GM18499 (cell line): Measurements from ENCODE around the gene MECP2.
"Not testable (repeated sequence)": the region's sequence is repeated elsewhere in the genome, so short reads cannot be mapped to it uniquely, and the experiment has no call there.

ENCODE experiments used
- ATAC-seq: cut with Tn5 transposase; IDR thresholded peaks from one replicate; pipeline ENCODE4 v1.9.1; 2021; ENCODE audit warnings: moderate number of reproducible peaks; ENCODE audit not compliant: insufficient read depth, unreplicated experiment

Gene MECP2

DNA sequence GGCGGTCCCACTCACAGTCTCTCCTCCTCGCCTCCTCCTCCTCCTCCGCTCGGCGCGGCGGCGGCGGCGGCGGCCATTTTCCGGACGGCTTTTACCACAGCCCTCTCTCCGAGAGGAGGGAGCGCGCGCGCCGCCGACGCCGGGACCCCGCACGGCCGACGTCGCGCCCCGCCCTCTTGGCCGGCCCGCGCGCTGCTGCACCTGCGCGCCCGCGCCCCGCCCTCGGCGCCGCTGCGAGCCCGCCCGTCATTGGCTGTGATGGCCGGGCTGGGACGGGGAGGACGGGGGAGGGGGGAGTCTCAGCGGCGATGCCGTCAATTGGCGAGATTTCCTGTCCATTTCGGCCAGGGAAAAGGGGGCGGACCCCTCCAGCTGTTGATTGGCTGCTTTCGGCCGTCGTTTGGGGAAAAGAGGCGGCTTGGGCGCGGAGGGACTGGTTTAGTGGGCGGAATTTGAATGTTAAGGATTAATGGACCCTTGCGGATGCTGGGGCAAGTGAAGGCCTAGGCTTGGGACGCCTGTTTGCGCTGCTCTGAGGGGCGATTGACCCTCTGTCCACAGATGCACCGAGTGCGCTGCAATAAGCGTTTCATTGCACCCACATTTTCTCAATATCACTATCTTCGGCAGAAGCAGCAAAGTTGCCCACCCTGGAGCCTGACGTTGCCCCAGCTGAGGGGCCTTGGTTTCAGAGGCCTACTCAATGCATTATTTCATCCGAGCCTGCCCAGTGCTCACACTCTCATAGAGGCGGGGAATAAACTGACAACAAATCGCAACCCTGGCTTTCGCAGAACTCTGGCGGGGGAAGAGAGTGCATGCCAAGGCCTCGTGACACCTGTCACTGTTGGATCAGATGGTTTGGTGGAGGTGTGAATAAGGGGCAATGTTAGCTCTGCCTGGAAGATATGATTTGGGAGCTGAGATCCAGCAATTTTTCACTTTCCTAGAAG is at the start of gene MECP2:
TSS of gene MECP2 (minus strand) at position 129 of the 953 bp plus-strand sequence.
- ATAC-seq = no peak

DNA sequence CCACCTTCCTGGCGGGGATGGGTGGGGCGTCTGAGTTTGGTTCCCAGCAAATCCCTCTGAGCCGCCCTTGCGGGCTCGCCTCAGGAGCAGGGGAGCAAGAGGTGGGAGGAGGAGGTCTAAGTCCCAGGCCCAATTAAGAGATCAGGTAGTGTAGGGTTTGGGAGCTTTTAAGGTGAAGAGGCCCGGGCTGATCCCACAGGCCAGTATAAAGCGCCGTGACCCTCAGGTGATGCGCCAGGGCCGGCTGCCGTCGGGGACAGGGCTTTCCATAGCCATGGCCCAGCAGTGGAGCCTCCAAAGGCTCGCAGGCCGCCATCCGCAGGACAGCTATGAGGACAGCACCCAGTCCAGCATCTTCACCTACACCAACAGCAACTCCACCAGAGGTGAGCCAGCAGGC is 46.5 kb upstream of the MECP2 start, which contains the start of gene OPN1LW:
TSS of gene OPN1LW (plus strand) at position 234 of the 400 bp plus-strand sequence. CDS start at position 275, 41 bp downstream.
- ATAC-seq = not testable (repeated sequence)

DNA sequence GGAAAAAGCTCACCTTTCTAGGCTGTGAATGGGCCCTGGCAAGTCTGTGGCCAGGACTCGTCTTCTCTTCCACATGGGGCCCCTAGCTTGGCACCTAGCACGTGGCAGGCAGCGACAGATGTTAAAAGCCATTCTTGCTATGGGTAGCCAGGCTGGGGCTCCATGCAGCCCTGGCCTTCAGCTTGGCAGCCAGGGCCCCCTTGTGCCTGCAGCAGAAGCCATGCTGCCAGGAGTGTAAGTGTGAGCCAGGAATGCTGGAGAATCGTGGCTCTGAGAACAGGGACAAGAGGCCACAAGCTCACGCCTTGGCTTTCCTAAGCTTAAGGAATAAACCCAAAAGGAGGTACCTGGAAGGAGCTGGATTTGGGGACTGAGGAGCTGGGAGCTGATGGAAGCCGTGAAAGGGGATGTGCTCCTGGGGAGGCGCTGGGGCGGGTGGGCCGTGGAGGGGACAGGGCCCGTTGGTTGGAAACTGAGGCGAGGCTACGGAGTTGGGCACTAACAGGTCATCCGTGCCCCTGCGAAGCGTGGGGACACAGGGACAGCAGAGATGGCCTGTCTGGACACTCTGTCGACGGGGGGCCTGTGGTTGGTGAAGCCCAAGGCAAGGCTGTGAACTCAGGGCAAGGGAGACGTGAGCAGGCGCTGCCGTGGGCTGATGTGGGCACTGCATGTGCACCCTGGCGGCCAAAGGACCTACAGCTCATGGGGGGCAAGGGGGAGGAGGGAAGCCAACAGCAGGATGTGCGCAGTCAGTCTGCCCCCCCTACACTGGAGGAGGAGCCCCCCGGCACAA is 45.6 kb upstream of the MECP2 start:
- ATAC-seq = no peak

DNA sequence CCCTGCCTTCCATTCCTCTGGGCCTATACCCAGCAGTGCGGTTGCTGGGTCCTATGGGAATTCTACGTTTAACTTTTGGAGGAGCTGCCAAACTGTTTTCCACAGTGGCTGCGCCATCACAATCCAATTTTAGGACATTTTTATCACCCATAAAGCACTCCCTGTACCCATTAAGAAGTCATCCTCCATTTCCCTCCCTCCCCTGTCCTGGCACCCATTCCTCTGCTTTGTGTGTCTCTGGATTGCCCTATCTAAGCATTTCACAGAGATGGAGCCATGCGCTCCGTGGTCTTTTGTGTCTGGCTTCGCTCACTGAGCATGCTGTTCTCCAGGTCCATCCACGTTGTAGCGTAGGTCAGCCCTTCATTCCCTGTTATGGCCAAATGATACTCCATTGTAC is 44.9 kb upstream of the MECP2 start:
- ATAC-seq = no peak

DNA sequence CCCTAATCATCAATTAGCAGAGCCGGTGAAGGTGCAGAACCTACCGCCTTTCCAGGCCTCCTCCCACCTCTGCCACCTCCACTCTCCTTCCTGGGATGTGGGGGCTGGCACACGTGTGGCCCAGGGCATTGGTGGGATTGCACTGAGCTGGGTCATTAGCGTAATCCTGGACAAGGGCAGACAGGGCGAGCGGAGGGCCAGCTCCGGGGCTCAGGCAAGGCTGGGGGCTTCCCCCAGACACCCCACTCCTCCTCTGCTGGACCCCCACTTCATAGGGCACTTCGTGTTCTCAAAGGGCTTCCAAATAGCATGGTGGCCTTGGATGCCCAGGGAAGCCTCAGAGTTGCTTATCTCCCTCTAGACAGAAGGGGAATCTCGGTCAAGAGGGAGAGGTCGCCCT is 43.2 kb upstream of the MECP2 start:
- no peak for ATAC-seq

DNA sequence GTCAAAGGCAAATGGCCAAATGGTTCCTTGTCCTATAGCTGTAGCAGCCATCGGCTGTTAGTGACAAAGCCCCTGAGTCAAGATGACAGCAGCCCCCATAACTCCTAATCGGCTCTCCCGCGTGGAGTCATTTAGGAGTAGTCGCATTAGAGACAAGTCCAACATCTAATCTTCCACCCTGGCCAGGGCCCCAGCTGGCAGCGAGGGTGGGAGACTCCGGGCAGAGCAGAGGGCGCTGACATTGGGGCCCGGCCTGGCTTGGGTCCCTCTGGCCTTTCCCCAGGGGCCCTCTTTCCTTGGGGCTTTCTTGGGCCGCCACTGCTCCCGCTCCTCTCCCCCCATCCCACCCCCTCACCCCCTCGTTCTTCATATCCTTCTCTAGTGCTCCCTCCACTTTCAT is 42.7 kb upstream of the MECP2 start:
- no peak for ATAC-seq

- no peak for ATAC-seq
Measured at GRCh38 chrX:154138857-154139256, 41.3 kb upstream of the MECP2 start.

GRCh38 chrX:154136627-154137161 is 39.2 kb upstream of the MECP2 start:
- ATAC-seq = no peak

- ATAC-seq = no peak
Measured at GRCh38 chrX:154135458-154136229, 38.1 kb upstream of the MECP2 start.

GRCh38 chrX:154132366-154132765 is 34.8 kb upstream of the MECP2 start:
- ATAC-seq = no peak

DNA sequence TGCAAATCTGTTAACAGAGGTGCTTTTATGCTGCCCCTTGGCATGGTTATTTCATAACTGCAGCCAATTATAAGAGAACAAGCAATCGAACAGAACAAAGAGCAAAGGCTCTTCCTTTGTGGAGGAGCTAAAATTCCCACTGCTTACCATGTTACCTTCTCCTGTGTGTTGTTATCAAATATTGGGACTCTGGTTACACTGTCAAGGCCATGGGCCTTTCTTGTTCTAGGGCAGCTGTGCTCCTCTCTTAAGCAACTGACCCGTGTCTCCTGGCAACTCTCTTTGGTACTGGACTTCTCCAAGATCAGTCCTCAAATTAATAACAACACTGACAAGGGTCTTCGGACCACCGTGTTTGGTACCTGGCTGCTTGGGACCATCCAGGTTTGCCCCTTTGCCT is 34.4 kb upstream of the MECP2 start:
- ATAC-seq = no peak

GRCh38 chrX:154126101-154126500 is 28.6 kb upstream of the MECP2 start:
- ATAC-seq = no peak

DNA sequence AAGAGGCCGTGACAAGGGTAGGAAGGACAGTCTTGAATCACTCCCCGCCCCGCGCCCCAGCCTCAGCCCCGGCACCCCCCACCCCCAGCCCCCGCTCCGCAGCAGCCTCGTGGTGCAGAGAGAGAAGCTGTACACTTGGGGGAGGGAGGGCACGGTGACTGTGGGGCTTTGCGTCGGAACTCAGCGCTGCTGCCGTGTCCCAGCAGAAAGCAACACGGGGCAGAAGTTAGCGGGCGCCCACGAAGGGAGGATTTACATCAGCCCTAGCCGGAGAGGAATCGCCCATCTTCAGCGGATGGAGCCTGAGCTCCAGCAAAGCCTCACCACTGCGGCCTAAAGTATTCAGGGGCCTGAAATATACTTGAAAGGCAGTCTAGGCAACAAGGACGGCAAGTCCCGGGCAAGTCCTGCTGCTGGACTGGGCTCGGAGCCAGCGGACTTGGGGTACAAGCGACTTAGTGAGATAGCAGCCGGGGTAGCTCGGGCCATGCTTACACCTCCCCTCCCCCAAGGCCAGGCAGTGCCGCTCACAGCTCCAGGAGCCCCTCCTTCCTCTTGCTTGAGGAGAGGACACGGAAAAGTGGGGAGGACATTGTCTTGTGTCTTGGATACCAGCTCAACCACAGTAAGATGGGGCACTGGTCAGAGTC is 28.0 kb upstream of the MECP2 start:
- ATAC-seq = no peak

DNA sequence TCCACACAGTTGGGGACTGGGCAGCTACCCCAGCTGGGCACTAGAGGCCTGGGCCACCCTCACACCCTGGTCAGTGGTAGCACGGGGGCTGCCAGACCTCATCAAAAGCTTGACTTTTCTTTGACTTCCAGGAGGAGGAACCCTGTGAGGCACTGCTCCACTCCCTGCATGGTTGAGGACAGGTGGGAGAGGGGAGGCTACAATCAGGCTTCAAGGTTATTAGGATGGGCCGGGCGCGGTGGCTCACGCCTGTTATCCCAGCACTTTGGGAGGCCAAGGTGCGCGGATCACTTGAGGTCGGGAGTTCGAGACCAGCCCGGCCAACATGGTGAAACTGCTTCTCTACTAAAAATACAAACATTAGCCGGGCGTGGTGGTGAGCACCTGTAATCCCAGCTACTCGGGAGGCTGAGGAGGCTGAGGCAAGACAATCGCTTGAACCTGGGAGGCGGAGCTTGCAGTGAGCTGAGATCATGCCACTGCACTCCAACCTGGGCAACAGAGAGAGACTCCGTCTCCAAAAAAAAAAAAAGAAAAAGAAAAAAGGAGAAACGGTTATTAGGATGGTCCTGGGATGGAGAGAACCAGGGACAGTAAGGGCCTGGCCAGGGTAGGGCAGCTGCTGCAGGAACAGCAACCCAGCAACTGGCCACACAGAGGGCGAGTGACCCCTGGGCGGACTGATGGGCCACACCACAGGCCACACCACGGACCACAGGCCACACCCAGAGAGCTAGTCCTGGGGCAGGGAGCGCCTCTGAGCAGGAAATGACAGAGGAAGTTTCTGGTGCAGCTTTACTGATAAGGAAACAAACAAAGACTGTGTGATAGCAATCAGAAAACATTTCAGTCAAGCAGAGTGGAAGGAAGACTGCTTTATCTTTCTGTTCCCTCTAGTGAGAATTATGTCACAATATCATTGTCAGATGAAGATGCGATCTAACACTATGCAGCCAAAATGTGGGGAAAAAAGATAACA is 26.0 kb upstream of the MECP2 start:
- ATAC-seq = no peak

- ATAC-seq = no peak
Measured at GRCh38 chrX:154121961-154122360, 24.4 kb upstream of the MECP2 start.

GRCh38 chrX:154121207-154121606 is 23.7 kb upstream of the MECP2 start:
- no peak for ATAC-seq

DNA sequence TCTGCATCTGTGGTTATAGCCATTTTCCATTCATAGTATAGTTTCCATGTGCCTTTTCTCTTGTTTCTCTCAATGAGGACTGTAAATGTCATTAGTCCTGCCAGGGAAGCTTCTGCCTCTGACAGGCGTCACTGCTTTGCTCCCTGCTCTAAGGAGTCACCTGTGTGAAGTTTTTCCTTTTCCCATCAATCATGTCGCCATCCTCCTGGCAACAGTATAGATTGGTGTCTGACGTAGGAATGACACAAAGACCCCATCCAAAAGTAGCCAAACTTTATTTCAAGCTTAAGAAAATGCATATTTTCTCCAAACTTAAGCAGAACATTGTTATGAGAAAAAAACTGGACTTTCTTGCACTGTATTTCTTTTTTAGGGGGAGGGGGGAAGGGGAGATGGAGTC is 23.1 kb upstream of the MECP2 start:
- ATAC-seq = no peak

GRCh38 chrX:154117566-154117965 is 20.0 kb upstream of the MECP2 start:
- ATAC-seq = no peak
